Measurements from ENCODE around the gene TKFC.
A peak's percentile ranks its signal among the peaks of the same experiment; 100 is the strongest.

TKFC gene

GRCh38 chr11:61290905-61291690 is 41.9 kb upstream of the TKFC start:
- H3K9me3 ChIP-seq (ENCODE audit: insufficient read depth, low read depth, low read length): no peaks in the 10 kb centered on the region
- no peak overlapping the region for H3K4me3 ChIP-seq (ENCODE audit: low read length, poor library complexity, severe bottlenecking)
- no peaks in the 10 kb centered on the region for H3K27me3 ChIP-seq (ENCODE audit: insufficient read depth, low read length, poor library complexity, severe bottlenecking)
- peaks cover 12% of the 10 kb centered on the region for H3K4me1 ChIP-seq (ENCODE audit: insufficient read depth, low read length, poor library complexity, severe bottlenecking)
- no peaks in the 10 kb centered on the region for H3K9me2 ChIP-seq (replicated peaks; ENCODE audit: low read depth, low read length)
- H4K20me1 ChIP-seq (ENCODE audit: insufficient read depth, low read length, poor library complexity, severe bottlenecking): no peaks in the 10 kb centered on the region
- no peak overlapping the region for H3K9ac ChIP-seq (ENCODE audit: low read depth, low read length, poor library complexity, severe bottlenecking)
- no peaks in the 10 kb centered on the region for H3F3A ChIP-seq (ENCODE audit: low read depth)
- H3K36me3 ChIP-seq (ENCODE audit: insufficient read depth, low read length): no peaks in the 10 kb centered on the region
- TF ChIP-seq CTCF (conservative IDR thresholded peaks at IDR 0.05; ENCODE audit: low read length) (peak; percentile 52), EZH2phosphoT487 (IDR thresholded peaks at IDR 0.05; ENCODE audit: borderline replicate concordance) (no peak)
- H2AFZ ChIP-seq (ENCODE audit: low read length): no peak overlapping the region
- H3K4me2 ChIP-seq (ENCODE audit: low read depth, low read length, poor library complexity, severe bottlenecking): no peak overlapping the region
- H3K79me2 ChIP-seq (ENCODE audit: insufficient read depth, low read length): no peaks in the 10 kb centered on the region

GRCh38 chr11:61292356-61292755 is 40.7 kb upstream of the TKFC start:
- H3K9ac ChIP-seq (ENCODE audit: low read depth, low read length, poor library complexity, severe bottlenecking): no peak overlapping the region
- H4K20me1 ChIP-seq (ENCODE audit: insufficient read depth, low read length, poor library complexity, severe bottlenecking): no peaks in the 10 kb centered on the region
- no peak overlapping the region for H2AFZ ChIP-seq (ENCODE audit: low read length)
- H3K36me3 ChIP-seq (ENCODE audit: insufficient read depth, low read length): peaks cover under 1% of the 10 kb centered on the region; the same call in 1 of the 2 replicates
- H3K4me2 ChIP-seq (ENCODE audit: low read depth, low read length, poor library complexity, severe bottlenecking): no peak overlapping the region
- no peaks in the 10 kb centered on the region for H3K9me2 ChIP-seq (replicated peaks; ENCODE audit: low read depth, low read length)
- no peaks in the 10 kb centered on the region for H3K27me3 ChIP-seq (ENCODE audit: insufficient read depth, low read length, poor library complexity, severe bottlenecking)
- no peaks in the 10 kb centered on the region for H3F3A ChIP-seq (ENCODE audit: low read depth)
- no peaks in the 10 kb centered on the region for H3K79me2 ChIP-seq (ENCODE audit: insufficient read depth, low read length)
- H3K4me3 ChIP-seq (ENCODE audit: low read length, poor library complexity, severe bottlenecking): no peak overlapping the region
- peaks cover 12% of the 10 kb centered on the region for H3K4me1 ChIP-seq (ENCODE audit: insufficient read depth, low read length, poor library complexity, severe bottlenecking)
- no peak for TF ChIP-seq CTCF (conservative IDR thresholded peaks at IDR 0.05; ENCODE audit: low read length)
- no peak for TF ChIP-seq EZH2phosphoT487 (IDR thresholded peaks at IDR 0.05; ENCODE audit: borderline replicate concordance)
- no peaks in the 10 kb centered on the region for H3K9me3 ChIP-seq (ENCODE audit: insufficient read depth, low read depth, low read length)

GRCh38 chr11:61293867-61294716 is 38.9 kb upstream of the TKFC start:
- H3K9me3 ChIP-seq (ENCODE audit: insufficient read depth, low read depth, low read length): no peaks in the 10 kb centered on the region
- H3K36me3 ChIP-seq (ENCODE audit: insufficient read depth, low read length): peaks cover 16% of the 10 kb centered on the region; the same call in 1 of the 2 replicates
- TF ChIP-seq CTCF (conservative IDR thresholded peaks at IDR 0.05; ENCODE audit: low read length): no peak
- no peak for TF ChIP-seq EZH2phosphoT487 (IDR thresholded peaks at IDR 0.05; ENCODE audit: borderline replicate concordance)
- H3K4me3 ChIP-seq (ENCODE audit: low read length, poor library complexity, severe bottlenecking): peak overlapping the region; percentile 70
- peak overlapping the region; percentile 89 for H3K4me2 ChIP-seq (ENCODE audit: low read depth, low read length, poor library complexity, severe bottlenecking)
- peak overlapping the region; percentile 93 for H2AFZ ChIP-seq (ENCODE audit: low read length)
- H3F3A ChIP-seq (ENCODE audit: low read depth): no peaks in the 10 kb centered on the region
- no peaks in the 10 kb centered on the region for H3K27me3 ChIP-seq (ENCODE audit: insufficient read depth, low read length, poor library complexity, severe bottlenecking)
- peaks cover 20% of the 10 kb centered on the region for H3K4me1 ChIP-seq (ENCODE audit: insufficient read depth, low read length, poor library complexity, severe bottlenecking)
- H3K9me2 ChIP-seq (replicated peaks; ENCODE audit: low read depth, low read length): no peaks in the 10 kb centered on the region
- no peaks in the 10 kb centered on the region for H3K79me2 ChIP-seq (ENCODE audit: insufficient read depth, low read length)
- no peaks in the 10 kb centered on the region for H4K20me1 ChIP-seq (ENCODE audit: insufficient read depth, low read length, poor library complexity, severe bottlenecking)
- peak overlapping the region; percentile 75 for H3K9ac ChIP-seq (ENCODE audit: low read depth, low read length, poor library complexity, severe bottlenecking)

Data from Loucy (cell line).